Activated CD4-positive, alpha-beta T cell treated with anti-CD3 and anti-CD28 coated beads for 36 hours (primary cell): ENCODE measurements around the gene ERN1. TPM values are rescaled to one million over a fixed set of nuclear protein-coding genes. Genes with fewer than 3 reads are reported as not detected.

ENCODE experiments used
- ATAC-seq: fragments of 200-7000 bp; cut with Tn5 transposase; one replicate; pipeline ENCODE4 v1.10.0; 2021; ENCODE audit warnings: mild to moderate bottlenecking, moderate library complexity
- CTCF ChIA-PET: fragments of 350-600 bp; sonication (Branson Sonifier 250); formaldehyde crosslinking; loops from one replicate; lab custom pipeline; 2021; ENCODE audit warnings: antibody characterized with exemption; lab: Charles Lee
- POLR2A ChIA-PET: fragments of 350-600 bp; sonication (Branson Sonifier 250); formaldehyde crosslinking; loops from one replicate; lab custom pipeline; 2021; ENCODE audit warnings: antibody characterized with exemption, inconsistent platforms; lab: Charles Lee
- DNase-seq: peaks from one replicate; pipeline ENCODE4 v3.0.0-alpha.2; 2020
- H3K27ac Mint-ChIP-seq: one replicate; pipeline ENCODE4 v1.8.0; 2021; ENCODE audit warnings: mixed read lengths
- H3K27me3 Mint-ChIP-seq: one replicate; pipeline ENCODE4 v1.8.0; 2021; ENCODE audit warnings: mixed read lengths
- H3K36me3 Mint-ChIP-seq: one replicate; pipeline ENCODE4 v1.8.0; 2021; ENCODE audit warnings: low read depth, mixed read lengths
- H3K4me1 Mint-ChIP-seq: one replicate; pipeline ENCODE4 v1.8.0; 2021; ENCODE audit warnings: mixed read lengths
- H3K4me3 Mint-ChIP-seq: one replicate; pipeline ENCODE4 v1.8.0; 2021; ENCODE audit warnings: mild to moderate bottlenecking, moderate library complexity, mixed read lengths
- H3K9me3 Mint-ChIP-seq: one replicate; pipeline ENCODE4 v1.8.0; 2021; ENCODE audit warnings: low read depth, mixed read lengths
- intact Hi-C, 2 experiments: fragments of 100-400 bp; cut with DNase I in 1 of 2; cut with micrococcal nuclease in 1 of 2; formaldehyde crosslinking; loops; one replicate each; pipeline versions ENCODE4 v1.14.2 to v1.15.1; 2022 to 2024; cut with DNase I, micrococcal nuclease
- total RNA-seq, 2 experiments: library from RNA; stranded (reverse); gene quantifications; one replicate each; pipeline ENCODE4 v1.2.3, GENCODE V29; 2021

ERN1 gene
- total RNA-seq, 2 experiments from 2014 or later: 23.7 to 26.8 TPM

DNA sequence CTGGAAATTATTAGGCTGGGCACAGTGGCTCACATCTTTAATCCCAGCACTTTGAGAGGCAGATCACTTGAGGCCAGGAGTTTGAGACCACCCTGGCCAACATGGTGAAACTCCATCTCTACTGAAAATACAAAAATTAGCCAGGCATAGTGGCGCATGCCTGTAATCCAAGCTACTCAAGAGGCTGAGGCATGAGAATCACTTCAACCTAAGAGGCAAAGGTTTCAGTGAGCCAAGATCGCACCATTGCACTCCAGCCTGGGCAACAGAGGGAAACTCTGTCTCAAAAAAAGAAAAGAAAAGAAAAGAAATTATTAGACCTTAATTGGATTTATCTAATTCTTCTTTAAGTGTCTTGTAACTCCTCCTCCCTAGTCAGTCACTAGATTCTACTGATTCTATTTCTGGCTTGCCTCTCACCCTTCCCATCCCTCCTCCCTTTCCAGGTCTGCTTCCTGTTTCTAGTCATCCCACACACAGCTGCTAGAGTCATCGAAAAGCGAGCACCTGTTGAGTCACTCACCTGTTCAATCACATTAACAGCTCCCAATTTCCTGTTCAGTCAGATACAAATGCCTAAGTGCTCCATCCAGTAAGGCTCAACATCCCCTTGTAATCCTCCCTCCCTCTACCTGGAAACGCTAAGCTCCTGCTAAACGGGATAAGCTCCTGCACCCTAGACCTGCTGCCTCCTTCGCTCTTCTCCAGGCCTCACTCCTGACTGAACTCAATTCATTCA, 34.6 kb downstream of the ERN1 start:
- DNase-seq (peak; percentile 39), ATAC-seq (peak; percentile 31)
- Mint-ChIP-seq H3K4me3 (no peak overlapping the region), H3K4me1 (peaks cover 73% of the 10 kb centered on the region), H3K27ac (peak overlapping the region; percentile 84), H3K36me3 (peaks cover 35% of the 10 kb centered on the region), H3K27me3 (no peaks in the 10 kb centered on the region), H3K9me3 (no peaks in the 10 kb centered on the region)
- intact Hi-C loops: no loop called here
- CTCF ChIA-PET: interaction anchor here (1.0 to 2.1 kb wide), 6 partner anchors 14 to 225 kb away, joined by 3 to 6 read pairs (median 5); no protein-coding TSS in a partner anchor
- POLR2A ChIA-PET: interaction anchor here (1.3 kb wide), 1 partner anchor 10 kb away, joined by 6 read pairs; no protein-coding TSS in a partner anchor

DNA sequence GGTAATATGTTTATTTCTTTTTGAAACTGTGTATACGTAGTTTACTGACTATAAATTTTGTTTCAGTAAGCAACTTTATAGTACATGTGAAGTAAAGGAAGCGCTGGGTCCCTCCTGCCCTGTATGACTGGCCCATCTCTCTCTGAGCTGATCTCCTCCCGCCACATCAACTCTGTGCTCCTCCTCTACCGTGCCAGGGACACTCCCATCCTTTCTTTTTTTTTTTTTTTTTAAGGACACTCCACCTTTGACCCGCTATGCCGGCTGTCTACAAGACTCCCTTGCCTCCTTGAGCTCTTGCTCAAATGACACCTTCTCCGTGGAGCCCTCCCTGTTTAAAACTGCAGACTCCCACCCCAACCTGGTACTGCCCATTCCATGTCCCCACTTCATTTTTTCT, 35.5 kb downstream of the ERN1 start:
- H3K9me3 Mint-ChIP-seq: no peaks in the 10 kb centered on the region

DNA sequence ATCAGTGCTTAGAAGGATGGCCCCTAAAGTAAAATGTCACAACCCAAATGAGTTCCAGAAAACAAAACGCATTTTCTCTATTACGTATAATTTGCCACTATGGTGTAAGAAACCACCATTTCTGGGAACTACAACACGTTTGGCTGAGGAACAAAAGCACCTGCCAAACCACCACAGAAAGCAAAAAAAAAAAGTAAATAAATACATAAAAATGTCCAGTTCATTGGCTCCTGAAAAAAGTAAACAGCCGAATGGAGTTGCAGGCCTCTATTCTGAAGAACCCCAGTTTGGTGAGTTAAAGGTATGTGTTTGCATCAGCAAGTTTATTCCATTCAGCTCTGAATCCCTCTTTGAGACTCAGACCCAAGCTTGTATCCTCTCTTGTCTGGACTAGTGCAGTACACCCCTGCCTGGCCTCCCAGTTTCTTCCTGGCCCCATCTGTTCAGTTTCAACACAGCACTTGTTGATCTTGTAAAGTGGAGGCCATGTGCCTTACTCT, 36.9 kb downstream of the ERN1 start:
- CTCF ChIA-PET: interaction anchor here (0.6 to 1.4 kb wide), 14 partner anchors 9 to 174 kb away, joined by 3 to 9 read pairs (median 4); no protein-coding TSS in a partner anchor
- H3K27me3 Mint-ChIP-seq: no peaks in the 10 kb centered on the region
- peaks cover 35% of the 10 kb centered on the region for H3K36me3 Mint-ChIP-seq
- POLR2A ChIA-PET: no interaction called here
- ATAC-seq (no peak), DNase-seq (no peak)
- H3K27ac Mint-ChIP-seq: peak overlapping the region; percentile 76
- H3K4me3 Mint-ChIP-seq: no peak overlapping the region
- intact Hi-C loops: no loop called here
- peaks cover 86% of the 10 kb centered on the region for H3K4me1 Mint-ChIP-seq
- H3K9me3 Mint-ChIP-seq: no peaks in the 10 kb centered on the region

More for the DNA sequence above, 35.5 kb downstream of the ERN1 start:
- H3K4me1 Mint-ChIP-seq: peaks cover 82% of the 10 kb centered on the region
- DNase-seq (no peak), ATAC-seq (no peak)
- intact Hi-C loops: no loop called here
- ChIA-PET CTCF (interaction anchor here (0.8 to 2.1 kb wide), 5 partner anchors 13 to 226 kb away, joined by 3 to 6 read pairs (median 4); no protein-coding TSS in a partner anchor), POLR2A (no interaction called here)
- H3K27ac Mint-ChIP-seq: peak overlapping the region; percentile 56
- peaks cover 32% of the 10 kb centered on the region for H3K36me3 Mint-ChIP-seq
- no peaks in the 10 kb centered on the region for H3K27me3 Mint-ChIP-seq
- H3K4me3 Mint-ChIP-seq: no peak overlapping the region

DNA sequence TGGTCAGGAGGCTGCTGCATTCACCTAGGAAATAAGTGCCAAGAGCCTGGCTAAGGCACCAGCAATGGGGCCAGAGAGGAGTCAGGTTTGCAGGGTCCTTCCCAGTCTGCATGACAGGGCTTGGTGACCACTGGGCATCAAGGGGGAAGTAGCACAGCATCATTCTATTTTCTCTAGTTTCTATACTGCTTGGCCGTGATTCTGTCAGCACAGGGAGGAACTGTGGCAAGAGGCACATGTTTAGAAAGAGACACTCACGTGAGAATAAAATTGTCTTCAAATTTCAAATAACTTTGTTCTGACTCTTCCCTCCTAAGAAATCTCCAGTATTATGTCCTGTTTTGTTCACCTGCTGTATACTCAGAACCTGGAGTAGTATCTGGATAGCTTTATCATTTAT, 37.8 kb downstream of the ERN1 start:
- Mint-ChIP-seq H3K9me3 (no peaks in the 10 kb centered on the region), H3K27ac (peak overlapping the region; percentile 76), H3K4me3 (no peak overlapping the region), H3K4me1 (peaks cover 88% of the 10 kb centered on the region), H3K36me3 (peaks cover 31% of the 10 kb centered on the region), H3K27me3 (no peaks in the 10 kb centered on the region)
- intact Hi-C loops: no loop called here
- CTCF ChIA-PET: interaction anchor here (0.6 to 1.4 kb wide), 10 partner anchors 10 to 190 kb away, joined by 3 to 9 read pairs (median 4); no protein-coding TSS in a partner anchor
- ATAC-seq (no peak), DNase-seq (no peak)
- POLR2A ChIA-PET: no interaction called here

GRCh38 chr17:64091571-64091970, 38.4 kb downstream of the ERN1 start:
- ATAC-seq (no peak), DNase-seq (no peak)
- CTCF ChIA-PET: interaction anchor here (0.6 to 1.4 kb wide), 3 partner anchors 17 to 43 kb away, joined by 3 to 5 read pairs (median 3); no protein-coding TSS in a partner anchor
- Mint-ChIP-seq H3K4me1 (peaks cover 88% of the 10 kb centered on the region), H3K27me3 (no peaks in the 10 kb centered on the region), H3K27ac (peak overlapping the region; percentile 96), H3K36me3 (peaks cover 26% of the 10 kb centered on the region), H3K9me3 (no peaks in the 10 kb centered on the region), H3K4me3 (peak overlapping the region; percentile 51)
- intact Hi-C loops: loop anchor here in 1 of 2 experiments (2.0 kb wide), 1 partner anchor 29 kb away; no protein-coding TSS in a partner anchor
- POLR2A ChIA-PET: no interaction called here

DNA sequence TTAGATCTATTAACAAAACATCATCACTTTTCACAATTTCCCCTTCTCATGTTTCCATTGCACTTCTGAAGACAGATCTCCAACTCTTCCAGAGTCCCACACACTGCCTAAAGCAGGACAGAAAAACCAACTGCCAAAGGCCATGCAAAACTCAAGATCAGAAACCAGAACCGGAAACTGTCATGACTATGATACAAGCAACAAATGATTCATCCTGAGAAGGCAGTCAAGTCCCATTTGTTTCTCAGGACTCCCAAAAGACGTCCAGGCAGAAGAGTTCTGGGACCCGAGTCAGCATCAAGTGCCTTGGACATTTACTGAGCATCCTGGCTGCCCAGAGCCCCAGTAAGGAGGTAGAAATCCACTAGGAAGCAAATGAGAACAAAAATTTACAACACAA, 38.8 kb downstream of the ERN1 start:
- Mint-ChIP-seq H3K4me3 (peak overlapping the region; percentile 51), H3K9me3 (no peaks in the 10 kb centered on the region), H3K27me3 (no peaks in the 10 kb centered on the region), H3K36me3 (peaks cover 24% of the 10 kb centered on the region), H3K27ac (peak overlapping the region; percentile 96), H3K4me1 (peaks cover 85% of the 10 kb centered on the region)
- ATAC-seq (peak; percentile 75), DNase-seq (peak; percentile 31)
- ChIA-PET CTCF (interaction anchor here (1.1 kb wide), 1 partner anchor 43 kb away, joined by 3 read pairs; no protein-coding TSS in a partner anchor), POLR2A (no interaction called here)
- intact Hi-C loops: loop anchor here in 1 of 2 experiments (2.0 kb wide), 1 partner anchor 30 kb away; no protein-coding TSS in a partner anchor

- POLR2A ChIA-PET: no interaction called here
- H3K4me1 Mint-ChIP-seq: peaks cover 75% of the 10 kb centered on the region
- no peak for DNase-seq
- intact Hi-C loops: loop anchor here in 1 of 2 experiments (2.0 kb wide), 1 partner anchor 31 kb away; no protein-coding TSS in a partner anchor
- H3K36me3 Mint-ChIP-seq: peaks cover 15% of the 10 kb centered on the region
- no peak for ATAC-seq
- H3K27me3 Mint-ChIP-seq: no peaks in the 10 kb centered on the region
- no peak overlapping the region for H3K4me3 Mint-ChIP-seq
- no peaks in the 10 kb centered on the region for H3K9me3 Mint-ChIP-seq
- CTCF ChIA-PET: interaction anchor here (0.7 kb wide), 2 partner anchors 44 to 192 kb away, joined by 4 read pairs; no protein-coding TSS in a partner anchor
- H3K27ac Mint-ChIP-seq: peak overlapping the region; percentile 66
Observed at GRCh38 chr17:64090144-64090543, 39.8 kb downstream of the ERN1 start.

DNA sequence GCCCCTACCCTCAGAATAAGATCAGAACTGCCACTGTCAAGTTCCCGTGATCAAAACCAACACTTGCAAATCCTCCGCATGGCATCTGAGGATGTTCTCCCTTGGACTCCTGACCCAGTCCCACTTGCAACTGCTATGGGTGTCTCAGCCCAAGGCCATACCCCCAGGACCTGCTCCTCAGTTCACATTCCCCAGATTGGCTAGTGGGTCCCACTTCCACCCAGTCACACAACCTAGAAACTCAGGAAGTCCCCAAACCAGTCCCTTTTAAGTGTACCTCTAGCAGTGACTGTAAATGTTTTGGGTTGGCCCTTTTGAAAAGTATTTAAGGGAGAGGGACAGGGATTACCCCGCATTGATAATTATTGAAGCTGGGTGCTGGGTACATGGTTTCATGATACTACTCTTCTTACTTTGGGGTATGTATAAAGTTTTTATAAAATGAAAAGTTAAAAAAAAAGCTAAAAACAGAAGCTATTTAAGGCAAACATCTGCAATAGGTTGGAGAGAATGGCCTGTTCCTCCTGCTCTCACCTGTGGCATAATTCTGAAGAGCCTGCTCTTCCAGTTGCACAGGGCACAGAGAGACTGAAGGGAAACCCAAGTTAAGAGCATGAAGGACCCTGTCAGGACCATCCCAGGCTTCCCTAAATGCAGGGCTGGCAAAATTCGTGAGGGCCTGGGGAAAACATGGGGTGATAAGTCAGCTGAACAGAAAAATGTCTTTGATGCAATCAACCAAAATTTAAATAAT, 42.5 kb downstream of the ERN1 start:
- Mint-ChIP-seq H3K36me3 (peaks cover 12% of the 10 kb centered on the region), H3K4me1 (peaks cover 53% of the 10 kb centered on the region), H3K4me3 (no peak overlapping the region), H3K9me3 (no peaks in the 10 kb centered on the region), H3K27ac (peak overlapping the region; percentile 52), H3K27me3 (no peaks in the 10 kb centered on the region)
- ATAC-seq: no peak
- intact Hi-C loops: no loop called here
- DNase-seq: no peak
- CTCF ChIA-PET: interaction anchor here (0.7 to 2.4 kb wide), 9 partner anchors 10 to 62 kb away, joined by 3 to 7 read pairs (median 4); partner anchors contain the start of gene ERN1
- POLR2A ChIA-PET: no interaction called here

- Mint-ChIP-seq H3K36me3 (peaks cover 14% of the 10 kb centered on the region), H3K4me1 (peaks cover 39% of the 10 kb centered on the region), H3K27me3 (no peaks in the 10 kb centered on the region), H3K9me3 (no peaks in the 10 kb centered on the region), H3K27ac (no peak overlapping the region), H3K4me3 (no peak overlapping the region)
- ChIA-PET POLR2A (interaction anchor here (0.7 kb wide), 1 partner anchor 10 kb away, joined by 6 read pairs; no protein-coding TSS in a partner anchor), CTCF (interaction anchor here (1.1 to 1.7 kb wide), 5 partner anchors 11 to 57 kb away, joined by 3 to 8 read pairs (median 4); no protein-coding TSS in a partner anchor)
- ATAC-seq (peak; percentile 38), DNase-seq (peak; percentile 32)
- intact Hi-C loops: no loop called here
Observed at GRCh38 chr17:64085650-64086005, 44.3 kb downstream of the ERN1 start.

GRCh38 chr17:64084940-64085649, 44.8 kb downstream of the ERN1 start:
- CTCF ChIA-PET: interaction anchor here (1.1 to 5.8 kb wide), 6 partner anchors 11 to 56 kb away, joined by 3 to 30 read pairs (median 6); no protein-coding TSS in a partner anchor
- ATAC-seq: no peak
- intact Hi-C loops: loop anchor here in 1 of 2 experiments (5.0 kb wide), 1 partner anchor 47 kb away; the partner anchor contains the start of gene ERN1
- H3K27ac Mint-ChIP-seq: no peak overlapping the region
- POLR2A ChIA-PET: interaction anchor here (0.7 kb wide), 1 partner anchor 11 kb away, joined by 6 read pairs; no protein-coding TSS in a partner anchor
- H3K9me3 Mint-ChIP-seq: no peaks in the 10 kb centered on the region
- peaks cover 17% of the 10 kb centered on the region for H3K36me3 Mint-ChIP-seq
- no peak overlapping the region for H3K4me3 Mint-ChIP-seq
- DNase-seq: no peak
- H3K27me3 Mint-ChIP-seq: no peaks in the 10 kb centered on the region
- H3K4me1 Mint-ChIP-seq: peaks cover 39% of the 10 kb centered on the region
